Esophagus muscularis mucosa (tissue), 4 donors: ENCODE data around the gene ZBTB16. TPM values are rescaled to one million over a fixed set of nuclear protein-coding genes. Genes with fewer than 3 reads are reported as not detected.

Source experiments
- DNase-seq: peaks from one replicate; pipeline ENCODE4 v3.0.0-alpha.2; 2017; ENCODE audit errors: extremely low spot score
- H3K27ac ChIP-seq, 4 donors: fragments of 200-600 bp; sonication (generic); replicated peaks in 1 of 4; 1 replicate in 3 of 4; 2 replicates in 1 of 4; pipeline ENCODE4 v1.5.1; 2016 to 2019; ENCODE audit warnings: mild to moderate bottlenecking in 1 of 4
- H3K27me3 ChIP-seq, 4 donors: fragments of 200-600 bp; sonication (generic); one replicate each; pipeline versions ENCODE4 v1.5.1 to v1.6.0; 2016 to 2019
- H3K36me3 ChIP-seq, 4 donors: fragments of 200-600 bp; sonication (generic); one replicate each; pipeline ENCODE4 v1.5.1; 2016 to 2019
- H3K4me1 ChIP-seq, 4 donors: fragments of 200-600 bp; sonication (generic); one replicate each; pipeline ENCODE4 v1.5.1; 2016 to 2019
- H3K4me3 ChIP-seq, 4 donors: fragments of 200-600 bp; sonication (generic); 1 replicate in 2 of 4; 2 replicates in 2 of 4; pipeline ENCODE4 v1.5.1; 2016 to 2019; ENCODE audit warnings: mild to moderate bottlenecking in 4 of 4, moderate library complexity in 1 of 4
- H3K9me3 ChIP-seq, 4 donors: fragments of 200-600 bp; sonication (generic); 1 replicate in 3 of 4; 2 replicates in 1 of 4; pipeline ENCODE4 v1.5.1; 2016 to 2019
- EP300 ChIP-seq: sonication (generic); formaldehyde crosslinking; IDR thresholded peaks from one replicate; pipeline ENCODE4 v1.6.1; 2017; ENCODE audit warnings: antibody characterized with exemption
- POLR2A ChIP-seq: fragments of 450-650 bp; IDR thresholded peaks from one replicate; pipeline ENCODE4 v1.6.1; 2017; ENCODE audit warnings: antibody characterized with exemption, moderate library complexity, mild to moderate bottlenecking, low read depth
- POLR2AphosphoS5 ChIP-seq, 2 donors: sonication (generic); formaldehyde crosslinking; IDR thresholded peaks; one replicate each; pipeline ENCODE4 v1.6.1; 2017; ENCODE audit warnings: antibody characterized with exemption in 2 of 2
- WGBS: methylation state at CpG from one replicate; pipeline ENCODE4 v1.1.5; 2018; 5-methylcytosine and 5-hydroxymethylcytosine counted together
- intact Hi-C: fragments of 100-400 bp; cut with DNase I; formaldehyde crosslinking; loops from one replicate; pipeline ENCODE4 v1.15.1; 2023
- total RNA-seq, 4 donors: library from RNA; depleted of rRNA; stranded (reverse); fragments of >200 nt; gene quantifications; one replicate each; pipeline versions ENCODE4 v1.1.0 to v1.2.1, GENCODE V29; 2016
- TF ChIP-seq, protein P1 (sequence below), 3 experiments: fragments of 200-600 bp in 2 of 3; fragments of 450-650 bp in 1 of 3; sonication (generic) in 2 of 3; IDR thresholded peaks; one replicate each; pipeline ENCODE4 v1.5.1; 2017 to 2019; ENCODE audit warnings: antibody characterized with exemption in 3 of 3, mild to moderate bottlenecking in 2 of 3, moderate library complexity in 1 of 3

The ZBTB16 gene
- total RNA-seq, 4 donors from 2014 or later: 175 to 319 (median 222) TPM

DNA sequence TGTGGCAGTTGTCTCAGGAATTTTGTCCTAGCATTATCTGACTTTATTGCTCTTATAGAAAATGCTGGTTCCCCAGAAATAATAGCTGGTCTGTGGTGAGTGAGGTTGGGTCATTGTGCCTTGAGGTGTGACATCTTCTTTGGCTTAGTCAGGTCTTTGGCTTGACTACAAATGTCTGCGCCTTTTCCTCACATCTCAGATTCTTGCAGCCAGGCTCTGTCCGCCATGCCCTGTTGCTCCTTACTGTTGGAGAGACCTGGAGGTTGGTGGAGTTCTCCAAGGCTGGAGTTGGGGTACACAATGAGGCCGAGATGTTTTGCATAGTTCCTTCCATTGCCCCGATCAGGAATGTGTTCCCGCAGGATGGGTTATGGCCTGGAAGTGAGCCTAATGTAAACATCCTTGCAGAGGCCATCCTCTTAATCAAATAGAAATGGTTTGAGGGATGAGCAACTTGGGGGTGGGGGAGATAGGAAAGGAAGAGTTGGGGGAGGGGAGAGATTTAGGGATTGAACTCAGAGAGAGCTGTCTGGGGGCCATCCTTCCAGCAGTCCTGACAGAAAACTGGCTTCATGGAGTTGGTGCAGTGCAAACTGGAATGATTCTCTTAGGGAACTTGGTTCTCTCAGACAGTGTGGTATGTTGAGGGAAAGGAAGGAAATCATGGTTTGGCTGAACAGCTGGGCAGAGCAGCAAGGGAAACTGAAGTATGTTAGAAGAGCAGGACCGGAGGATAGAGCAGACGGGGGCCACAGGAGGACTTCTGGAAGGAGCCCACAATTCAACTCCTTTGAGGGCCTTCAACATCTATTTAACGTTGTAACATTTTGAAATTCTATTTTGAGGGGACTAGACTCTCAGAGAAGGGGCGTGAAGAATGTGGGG lies 49.9 kb downstream of the ZBTB16 start:
- peak overlapping the region; percentile 46 to 63 (median 55) for H3K27ac ChIP-seq
- no peak for DNase-seq
- no peak for TF ChIP-seq POLR2AphosphoS5 (IDR thresholded peaks at IDR 0.05)
- intact Hi-C loops: no loop called here
- H3K9me3 ChIP-seq: no peaks in the 10 kb centered on the region
- peaks cover 5 to 46% (median 20%) of the 10 kb centered on the region in 4 donors for H3K36me3 ChIP-seq
- WGBS: 79% methylated on average over 9 of the region's 9 CpGs
- peaks cover 95 to 100% (median 99%) of the 10 kb centered on the region in 4 donors for H3K4me1 ChIP-seq
- H3K27me3 ChIP-seq: no peaks in the 10 kb centered on the region
- peak overlapping the region in 2 of 4 donors; percentile 6 to 19 for H3K4me3 ChIP-seq

GRCh38 chr11:114110123-114110522 lies 50.6 kb downstream of the ZBTB16 start:
- H3K27ac ChIP-seq: peak overlapping the region; percentile 46 to 63 (median 55)
- H3K4me3 ChIP-seq: peak overlapping the region in 3 of 4 donors; percentile 6 to 19 (median 11)
- intact Hi-C loops: no loop called here
- TF ChIP-seq POLR2A (no peak), POLR2AphosphoS5 (IDR thresholded peaks at IDR 0.05) (peak in 1 of 2 donors; percentile 15), EP300 (no peak)
- TF ChIP-seq, protein P1, sequence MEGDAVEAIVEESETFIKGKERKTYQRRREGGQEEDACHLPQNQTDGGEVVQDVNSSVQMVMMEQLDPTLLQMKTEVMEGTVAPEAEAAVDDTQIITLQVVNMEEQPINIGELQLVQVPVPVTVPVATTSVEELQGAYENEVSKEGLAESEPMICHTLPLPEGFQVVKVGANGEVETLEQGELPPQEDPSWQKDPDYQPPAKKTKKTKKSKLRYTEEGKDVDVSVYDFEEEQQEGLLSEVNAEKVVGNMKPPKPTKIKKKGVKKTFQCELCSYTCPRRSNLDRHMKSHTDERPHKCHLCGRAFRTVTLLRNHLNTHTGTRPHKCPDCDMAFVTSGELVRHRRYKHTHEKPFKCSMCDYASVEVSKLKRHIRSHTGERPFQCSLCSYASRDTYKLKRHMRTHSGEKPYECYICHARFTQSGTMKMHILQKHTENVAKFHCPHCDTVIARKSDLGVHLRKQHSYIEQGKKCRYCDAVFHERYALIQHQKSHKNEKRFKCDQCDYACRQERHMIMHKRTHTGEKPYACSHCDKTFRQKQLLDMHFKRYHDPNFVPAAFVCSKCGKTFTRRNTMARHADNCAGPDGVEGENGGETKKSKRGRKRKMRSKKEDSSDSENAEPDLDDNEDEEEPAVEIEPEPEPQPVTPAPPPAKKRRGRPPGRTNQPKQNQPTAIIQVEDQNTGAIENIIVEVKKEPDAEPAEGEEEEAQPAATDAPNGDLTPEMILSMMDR (IDR thresholded peaks at IDR 0.05): no peak
- WGBS: 92% methylated on average over 6 of the region's 6 CpGs
- peaks cover 0 to 43% (median 18%) of the 10 kb centered on the region in 4 donors for H3K36me3 ChIP-seq
- H3K27me3 ChIP-seq: no peaks in the 10 kb centered on the region
- H3K4me1 ChIP-seq: peaks cover 95 to 100% (median 99%) of the 10 kb centered on the region in 4 donors
- DNase-seq: no peak
- no peaks in the 10 kb centered on the region for H3K9me3 ChIP-seq

DNA sequence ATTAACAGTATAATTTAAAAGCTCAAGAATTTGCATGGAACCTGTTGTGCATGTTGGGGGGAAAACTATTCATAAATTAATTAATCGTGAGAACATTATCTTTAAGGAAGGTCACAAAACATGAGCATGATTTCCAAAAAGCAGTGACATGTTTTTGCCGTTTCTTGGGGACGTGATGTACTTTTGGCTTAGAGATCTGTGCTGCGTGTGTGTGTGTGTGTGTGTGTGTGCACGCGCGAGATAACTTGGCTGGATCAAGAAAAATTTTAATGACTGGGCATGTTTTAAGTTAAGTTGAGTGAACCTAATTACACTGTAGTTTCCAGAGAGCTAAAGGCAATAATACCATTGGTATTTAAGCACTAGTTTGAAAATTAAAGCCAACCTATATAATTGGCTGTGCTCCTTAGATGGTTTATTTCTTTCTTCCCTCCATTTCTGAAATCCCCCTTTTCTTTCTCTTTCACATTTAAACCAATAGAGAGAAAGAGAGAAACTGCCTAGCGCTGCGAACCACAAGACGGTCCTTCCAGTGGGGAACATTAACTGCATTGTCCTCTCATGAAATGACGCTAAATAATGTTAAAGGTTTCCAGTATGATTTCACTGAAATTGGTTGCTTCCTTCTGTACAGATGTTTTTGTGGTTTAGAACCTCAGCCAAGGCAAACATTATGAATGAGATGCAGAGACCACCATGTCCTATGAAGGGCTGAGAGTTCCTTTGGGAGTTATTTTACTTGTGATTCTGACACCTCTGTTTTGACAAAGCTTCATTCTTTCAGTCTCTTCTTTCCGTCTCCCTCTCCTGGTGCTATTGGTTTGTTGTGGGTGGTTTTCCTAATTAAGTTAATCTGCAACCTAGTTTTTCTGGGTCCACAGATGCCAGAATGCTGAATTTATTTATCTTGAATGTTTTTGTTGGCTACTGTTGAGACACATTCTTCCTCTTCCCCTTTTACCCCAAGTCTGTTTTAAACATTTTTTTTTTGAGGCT lies 51.7 kb downstream of the ZBTB16 start:
- no peak for DNase-seq
- H3K36me3 ChIP-seq: peaks cover 0 to 40% (median 13%) of the 10 kb centered on the region in 4 donors
- 50% methylated on average over 12 of the region's 12 CpGs for WGBS
- H3K4me3 ChIP-seq: peak overlapping the region in 2 of 4 donors; percentile 6
- TF ChIP-seq POLR2AphosphoS5 (IDR thresholded peaks at IDR 0.05) (peak; percentile 42 to 71), POLR2A (no peak)
- peaks cover 97 to 100% (median 99%) of the 10 kb centered on the region in 4 donors for H3K4me1 ChIP-seq
- intact Hi-C loops: no loop called here
- H3K27me3 ChIP-seq: no peaks in the 10 kb centered on the region
- peak overlapping the region; percentile 46 to 63 (median 55) for H3K27ac ChIP-seq
- no peaks in the 10 kb centered on the region for H3K9me3 ChIP-seq

DNA sequence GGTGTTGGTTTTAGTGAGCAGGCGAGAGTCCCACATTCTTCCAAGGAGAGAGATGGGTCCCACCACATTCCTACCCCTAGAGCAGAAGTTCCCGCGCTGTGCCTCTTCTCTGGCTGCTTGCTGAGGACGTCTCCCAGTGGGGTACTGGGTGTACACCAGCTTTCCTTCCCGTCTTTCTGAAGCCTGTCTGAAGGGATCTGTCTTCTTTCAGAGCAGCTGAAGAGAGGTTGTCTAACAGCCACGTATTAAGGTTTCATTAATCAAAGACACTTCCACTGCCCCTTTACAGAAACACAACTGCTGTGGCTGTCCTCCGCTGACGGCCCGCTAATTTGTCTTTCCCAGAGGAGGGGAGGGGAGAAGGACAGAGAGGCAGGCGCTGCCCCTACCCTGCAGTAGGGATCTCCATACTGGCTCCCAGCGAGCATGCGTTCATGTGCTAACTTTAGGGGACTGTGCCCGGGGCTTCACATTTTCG lies 56.0 kb downstream of the ZBTB16 start:
- intact Hi-C loops: no loop called here
- H3K4me3 ChIP-seq: no peak overlapping the region
- peaks cover 94 to 100% (median 97%) of the 10 kb centered on the region in 4 donors for H3K4me1 ChIP-seq
- peaks cover 0 to 37% (median 15%) of the 10 kb centered on the region in 4 donors for H3K36me3 ChIP-seq
- H3K27me3 ChIP-seq: no peaks in the 10 kb centered on the region
- TF ChIP-seq POLR2AphosphoS5 (IDR thresholded peaks at IDR 0.05): peak in 1 of 2 donors; percentile 30
- TF ChIP-seq, protein P1 (IDR thresholded peaks at IDR 0.05): no peak
- 70% methylated on average over 14 of the region's 14 CpGs for WGBS
- DNase-seq: no peak
- no peaks in the 10 kb centered on the region for H3K9me3 ChIP-seq
- H3K27ac ChIP-seq: no peak overlapping the region

GRCh38 chr11:114116357-114116756 lies 56.8 kb downstream of the ZBTB16 start:
- no peak for DNase-seq
- no peak overlapping the region for H3K27ac ChIP-seq
- no peak overlapping the region for H3K4me3 ChIP-seq
- WGBS: 90% methylated on average over 5 of the region's 5 CpGs
- H3K9me3 ChIP-seq: no peaks in the 10 kb centered on the region
- intact Hi-C loops: no loop called here
- peaks cover 0 to 42% (median 19%) of the 10 kb centered on the region in 4 donors for H3K36me3 ChIP-seq
- peaks cover 95 to 100% (median 97%) of the 10 kb centered on the region in 4 donors for H3K4me1 ChIP-seq
- no peaks in the 10 kb centered on the region for H3K27me3 ChIP-seq
- TF ChIP-seq POLR2A (no peak), POLR2AphosphoS5 (IDR thresholded peaks at IDR 0.05) (no peak), EP300 (no peak)
- TF ChIP-seq, protein P1 (IDR thresholded peaks at IDR 0.05): no peak
